HG02884 (cell line): Measurements from ENCODE around the gene TM4SF18.

Experiments used
- ATAC-seq: cut with Tn5 transposase; IDR thresholded peaks from one replicate; pipeline ENCODE4 v1.9.1; 2021; ENCODE audit warnings: mild to moderate bottlenecking, moderate library complexity; ENCODE audit not compliant: unreplicated experiment

Gene TM4SF18

DNA sequence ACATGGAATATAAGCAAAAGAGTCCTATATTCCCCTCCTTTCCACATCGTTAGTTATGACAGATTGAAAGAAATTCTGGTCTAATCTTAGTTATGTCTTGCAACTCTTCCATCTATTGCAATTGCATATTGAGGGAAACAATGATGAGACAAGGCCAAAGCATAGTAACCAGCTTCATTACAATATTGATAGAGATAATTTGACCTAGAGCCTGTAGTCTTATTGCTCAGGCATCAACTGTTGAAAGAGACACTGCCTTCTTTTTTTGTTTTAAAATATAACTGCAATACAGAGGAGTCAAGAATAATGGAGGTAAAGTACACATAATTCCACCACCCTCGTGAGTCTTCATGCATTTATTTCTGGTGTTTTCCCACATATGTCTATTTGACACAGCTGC is 2.0 kb downstream of the TM4SF18 start:
- ATAC-seq, result no peak

DNA sequence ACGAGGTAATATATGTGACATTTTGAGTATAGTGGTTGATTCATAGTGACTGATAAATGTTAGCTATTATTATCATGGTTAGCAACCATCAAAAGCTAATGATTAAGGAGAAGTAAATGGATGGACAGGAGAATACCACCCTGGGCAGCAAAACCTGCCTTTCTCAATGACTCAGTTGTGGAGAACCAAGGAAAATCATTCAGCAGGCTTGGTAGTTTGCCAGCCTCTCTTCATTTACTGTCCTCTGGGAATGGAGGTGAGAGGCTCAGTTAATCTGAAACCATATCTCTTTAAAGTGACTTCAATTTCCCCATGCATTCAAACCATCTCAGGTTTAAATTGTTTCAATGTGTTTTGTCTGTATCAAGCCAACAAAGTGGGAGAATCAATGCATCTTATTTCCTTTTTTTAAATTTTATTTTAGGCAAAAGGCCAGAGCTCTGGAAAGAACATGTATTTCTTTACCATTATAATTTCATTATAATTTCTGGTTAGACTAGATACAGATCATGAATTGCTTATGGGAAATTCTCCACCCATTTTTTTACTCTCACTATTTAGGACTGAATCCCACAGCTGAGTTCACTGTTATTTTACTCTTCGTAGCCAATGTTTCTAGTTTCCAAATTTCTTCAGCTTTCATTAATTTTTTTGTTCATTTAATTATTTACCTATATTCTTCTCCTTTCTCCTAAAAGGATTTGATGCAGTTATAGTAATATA is 2.7 kb downstream of the TM4SF18 start:
- ATAC-seq, result no peak

GRCh38 chr3:149327156-149327555 is 6.3 kb downstream of the TM4SF18 start:
- ATAC-seq, result no peak

GRCh38 chr3:149325581-149325980 is 7.9 kb downstream of the TM4SF18 start:
- ATAC-seq, result no peak

- no peak for ATAC-seq
Observed at GRCh38 chr3:149324332-149324731, 9.1 kb downstream of the TM4SF18 start.

GRCh38 chr3:149321640-149322039 is 11.8 kb downstream of the TM4SF18 start:
- no peak for ATAC-seq

DNA sequence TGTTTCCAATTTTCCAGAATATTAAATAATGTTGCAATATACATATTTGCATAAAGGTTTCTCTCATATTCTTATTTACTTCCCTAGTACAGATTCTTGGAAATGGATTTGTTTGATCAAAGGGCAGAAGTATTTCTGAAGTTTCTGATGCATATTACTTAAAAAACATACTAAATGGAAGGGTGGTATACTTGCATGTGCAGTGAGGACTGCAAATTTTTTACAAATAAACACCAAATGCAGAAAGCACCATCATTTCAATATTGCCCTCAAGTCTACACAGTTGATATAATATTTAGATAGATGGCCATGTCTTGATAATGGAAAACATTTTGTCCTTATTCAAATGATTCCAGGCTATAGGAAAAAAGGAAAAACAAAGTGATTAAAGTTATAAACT is 12.3 kb downstream of the TM4SF18 start:
- ATAC-seq, result no peak

DNA sequence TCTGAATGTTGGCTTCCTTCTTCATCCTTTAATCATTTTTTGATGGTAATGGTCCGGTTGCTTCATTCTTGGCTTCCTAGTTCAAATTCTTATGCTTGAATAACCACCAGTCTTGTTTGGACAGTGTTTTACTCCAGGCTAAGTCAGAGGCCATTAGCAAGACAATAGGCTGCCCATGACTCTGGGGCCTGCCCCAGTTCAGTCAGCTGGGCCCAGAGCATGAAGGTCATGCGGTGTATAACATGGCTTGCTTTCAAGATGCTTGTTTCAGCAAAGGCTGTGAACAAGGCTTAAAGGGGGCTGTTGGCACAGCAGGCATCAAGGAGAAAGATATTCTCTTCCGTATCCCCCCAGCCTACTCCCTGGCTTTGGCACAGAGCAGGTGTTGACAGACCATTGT is 13.7 kb downstream of the TM4SF18 start:
- no peak for ATAC-seq

- no peak for ATAC-seq
Observed at GRCh38 chr3:149317072-149317471, 16.4 kb downstream of the TM4SF18 start.

DNA sequence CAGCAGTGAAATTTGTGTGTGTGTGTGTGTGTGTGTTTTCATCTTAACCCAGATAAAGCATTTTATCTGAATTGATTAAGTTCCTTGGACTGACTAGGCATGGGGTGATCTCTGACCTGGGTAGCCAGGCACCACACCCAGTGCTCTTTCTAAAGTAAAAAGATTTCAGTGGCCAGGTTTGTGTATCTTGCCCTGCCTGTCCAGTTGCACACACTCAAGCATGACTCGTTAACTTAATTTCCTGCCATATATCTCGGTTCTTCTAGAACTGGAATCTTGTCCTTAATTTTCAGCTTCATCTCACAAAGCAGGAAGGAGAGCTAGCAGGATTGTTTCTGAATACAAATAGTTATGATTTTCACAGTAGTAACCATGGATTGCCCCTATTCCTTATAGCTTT is 17.0 kb downstream of the TM4SF18 start:
- ATAC-seq, result no peak

DNA sequence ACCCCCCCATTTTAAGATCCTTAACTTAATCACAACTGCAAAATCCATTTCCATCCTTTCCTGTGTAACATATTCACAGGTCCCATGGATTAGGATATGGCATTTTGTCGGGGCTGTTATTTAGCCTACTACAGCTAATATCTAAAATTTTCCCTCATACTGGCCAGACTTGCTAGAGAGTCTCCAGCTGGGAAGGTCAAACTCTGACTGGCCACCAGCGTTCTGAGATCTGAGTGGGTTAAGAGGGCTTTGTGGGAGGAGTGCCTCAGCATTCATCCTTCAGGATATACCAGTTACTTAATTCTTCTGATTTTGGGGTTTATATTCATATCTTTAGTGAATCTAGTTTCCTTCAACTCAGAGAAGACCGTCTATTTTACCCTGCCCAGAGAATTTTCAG is 17.7 kb downstream of the TM4SF18 start:
- ATAC-seq, result no peak

GRCh38 chr3:149314807-149315578 is 18.4 kb downstream of the TM4SF18 start:
- no peak for ATAC-seq

GRCh38 chr3:149313542-149313941 is 19.9 kb downstream of the TM4SF18 start:
- no peak for ATAC-seq

- no peak for ATAC-seq
Observed at GRCh38 chr3:149310796-149311534, 22.5 kb downstream of the TM4SF18 start.

GRCh38 chr3:149307435-149307783 is 26.0 kb downstream of the TM4SF18 start:
- no peak for ATAC-seq

DNA sequence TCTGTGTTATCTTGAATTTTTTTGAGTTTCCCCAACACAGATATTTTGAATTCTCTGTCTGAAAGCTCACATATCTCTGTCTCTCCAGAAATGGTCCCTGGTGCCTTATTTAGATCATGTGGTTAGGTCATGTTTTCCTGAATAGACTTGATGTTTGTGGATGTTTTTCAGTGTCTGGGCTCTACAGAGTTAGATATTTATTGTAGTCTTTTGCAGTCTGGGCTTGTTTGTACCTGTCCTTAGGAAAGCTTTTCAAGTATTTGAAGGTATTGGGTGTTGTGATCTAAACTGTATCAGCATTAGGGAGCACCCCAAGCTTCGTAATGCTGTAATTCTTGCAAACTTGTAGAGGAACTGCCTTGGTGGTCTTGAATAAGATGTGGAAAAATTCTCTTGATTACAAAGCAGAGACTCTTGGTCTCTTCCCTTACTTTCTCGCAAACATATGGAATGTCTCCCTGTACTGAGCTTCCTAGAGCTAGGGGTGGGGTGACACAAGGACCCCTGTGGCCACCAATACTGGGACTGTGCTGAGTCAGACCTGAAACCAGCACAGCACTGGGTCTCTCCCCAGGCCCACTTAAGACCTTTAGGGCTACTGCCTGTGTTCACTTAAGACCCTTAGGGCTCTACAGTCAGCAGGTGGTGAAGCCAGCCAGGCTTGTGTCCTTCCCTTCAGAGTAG is 26.5 kb downstream of the TM4SF18 start:
- ATAC-seq, result no peak

DNA sequence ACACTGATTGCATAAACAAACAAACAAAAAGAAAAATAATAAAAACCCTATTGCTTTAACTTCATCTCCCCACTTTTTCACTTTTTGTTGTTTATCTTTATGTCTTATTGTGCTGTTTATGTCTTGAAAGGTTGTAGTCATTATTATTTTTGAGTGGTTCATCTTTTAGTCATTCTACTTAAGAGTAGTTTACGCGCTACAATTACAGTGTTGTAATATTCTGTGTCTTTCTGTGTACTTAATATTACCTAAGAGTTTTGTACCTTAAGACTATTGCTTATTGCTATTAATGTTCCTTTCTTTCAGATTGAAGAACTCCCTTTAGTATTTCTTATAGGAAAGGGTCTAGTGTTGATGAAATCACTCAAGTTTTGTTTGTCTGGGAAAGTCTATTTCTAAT is 28.1 kb downstream of the TM4SF18 start:
- ATAC-seq, result no peak

- ATAC-seq, result no peak
Observed at GRCh38 chr3:149299938-149300801, 33.3 kb downstream of the TM4SF18 start.

GRCh38 chr3:149296972-149297371 is 36.5 kb downstream of the TM4SF18 start:
- no peak for ATAC-seq

DNA sequence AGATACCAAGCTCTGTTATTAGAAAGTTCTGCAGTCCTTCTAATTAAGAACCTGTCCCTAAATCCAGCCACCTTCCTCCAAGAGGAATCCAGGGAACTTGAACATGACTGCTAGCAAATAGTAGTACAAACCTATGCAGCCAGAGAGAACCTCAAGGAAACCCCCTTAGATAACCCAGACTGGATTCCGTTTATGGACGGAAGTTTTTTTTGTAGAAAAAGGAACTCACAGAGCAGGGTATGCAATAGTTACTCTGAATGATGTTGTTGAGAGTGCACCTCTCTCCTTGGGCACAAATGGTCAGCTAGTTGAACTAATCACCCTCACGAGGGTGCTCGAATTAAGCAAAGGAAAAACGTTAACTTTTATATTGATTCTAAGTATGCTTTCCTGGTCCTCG is 40.8 kb downstream of the TM4SF18 start:
- ATAC-seq, result no peak
